Caco-2 (cell line): Measurements from ENCODE around the gene PDLIM1. TPM values are rescaled to one million over a fixed set of nuclear protein-coding genes. Genes with fewer than 3 reads are reported as not detected.
A peak's percentile ranks its signal among the peaks of the same experiment; 100 is the strongest.

Source experiments
- BruUV-seq: library from RNA; stranded (reverse); fragments of 400-500 nt; replicated peaks from 2 replicates; lab custom pipeline; 2021; lab: Mats Ljungman, UMichigan
- CTCF ChIA-PET: fragments of 300-600 bp; sonication (Branson Sonifier 250); formaldehyde crosslinking; loops from one replicate; lab custom pipeline; 2022; ENCODE audit warnings: antibody characterized with exemption; lab: Charles Lee
- POLR2A ChIA-PET: fragments of 300-600 bp; sonication (Branson Sonifier 250); formaldehyde crosslinking; loops from one replicate; lab custom pipeline; 2022; ENCODE audit warnings: antibody characterized with exemption; lab: Charles Lee
- DNase-seq, 2 experiments: peaks; one replicate each; pipeline versions ENCODE4 v3.0.0 to v3.0.0-alpha.2; 2020 to 2022
- H3K27me3 ChIP-seq: replicated peaks from 2 replicates; pipeline ENCODE4 v1.6.0; 2011; ENCODE audit warnings: low read length; ENCODE audit not compliant: control insufficient read depth, insufficient read depth
- H3K36me3 ChIP-seq: 2 replicates; pipeline ENCODE4 v1.5.1; 2011; ENCODE audit warnings: low read length; ENCODE audit not compliant: control insufficient read depth, insufficient read depth
- H3K4me1 ChIP-seq: fragments of 250-450 bp; sonication (Bioruptor Pico); 2 replicates; pipeline ENCODE4 v1.5.1; 2020; ENCODE audit warnings: mild to moderate bottlenecking
- H3K4me3 ChIP-seq: 2 replicates; pipeline ENCODE4 v1.5.1; 2011; ENCODE audit warnings: low read depth, mild to moderate bottlenecking, control low read depth, low read length
- H3K9me3 ChIP-seq: fragments of 250-450 bp; sonication (Bioruptor Pico); 2 replicates; pipeline ENCODE4 v1.5.1; 2020; ENCODE audit warnings: mild to moderate bottlenecking, moderate library complexity
- H3K27ac Mint-ChIP-seq: one replicate; pipeline ENCODE4 v1.8.0; 2022; ENCODE audit warnings: mixed read lengths; ENCODE audit not compliant: unreplicated experiment
- H3K27me3 Mint-ChIP-seq: one replicate; pipeline ENCODE4 v1.8.0; 2022; ENCODE audit warnings: mixed read lengths; ENCODE audit not compliant: insufficient read depth, unreplicated experiment
- H3K36me3 Mint-ChIP-seq: one replicate; pipeline ENCODE4 v1.8.0; 2022; ENCODE audit warnings: mild to moderate bottlenecking, mixed read lengths; ENCODE audit not compliant: insufficient read depth, unreplicated experiment
- H3K4me1 Mint-ChIP-seq: one replicate; pipeline ENCODE4 v1.8.0; 2022; ENCODE audit warnings: low read depth, mixed read lengths; ENCODE audit not compliant: unreplicated experiment
- H3K4me3 Mint-ChIP-seq: one replicate; pipeline ENCODE4 v1.8.0; 2022; ENCODE audit warnings: mild to moderate bottlenecking, moderate library complexity, mixed read lengths; ENCODE audit not compliant: unreplicated experiment
- H3K9me3 Mint-ChIP-seq: one replicate; pipeline ENCODE4 v1.8.0; 2022; ENCODE audit warnings: mixed read lengths; ENCODE audit not compliant: unreplicated experiment
- intact Hi-C: fragments of 100-400 bp; cut with micrococcal nuclease; formaldehyde crosslinking; loops from one replicate; pipeline ENCODE4 v1.10.0; 2022; ENCODE audit not compliant: unreplicated experiment
- total RNA-seq: library from RNA; stranded (reverse); gene quantifications from 2 replicates; pipeline ENCODE4 v1.2.3, GENCODE V29; 2022
- TF ChIP-seq, protein P1 (sequence below), 2 experiments: fragments of 200-600 bp in 1 of 2; IDR thresholded peaks; 1 replicate in 1 of 2; 2 replicates in 1 of 2; pipeline versions ENCODE4 v1.5.1 to v1.8.0; 2011 to 2022; ENCODE audit warnings: antibody characterized with exemption in 1 of 2, control low read depth in 1 of 2, inconsistent platforms in 1 of 2, low read depth in 1 of 2, low read length in 1 of 2, mild to moderate bottlenecking in 1 of 2, moderate library complexity in 1 of 2; ENCODE audit not compliant: insufficient read depth in 1 of 2, severe bottlenecking in 1 of 2, unreplicated experiment in 1 of 2

The PDLIM1 gene
- total RNA-seq, 1 experiment from 2014 or later, result 506 TPM

- peaks cover 25% of the 10 kb centered on the region for H3K4me1 ChIP-seq
- no peaks in the 10 kb centered on the region for H3K27me3 ChIP-seq
- ChIA-PET CTCF (interaction anchor here (1.0 to 4.2 kb wide), 9 partner anchors 18 to 117 kb away, joined by 3 to 64 read pairs (median 5); no protein-coding TSS in a partner anchor), POLR2A (interaction anchor here (0.8 to 1.2 kb wide), 2 partner anchors 20 to 100 kb away, joined by 3 to 6 read pairs; no protein-coding TSS in a partner anchor)
- TF ChIP-seq, protein P1, sequence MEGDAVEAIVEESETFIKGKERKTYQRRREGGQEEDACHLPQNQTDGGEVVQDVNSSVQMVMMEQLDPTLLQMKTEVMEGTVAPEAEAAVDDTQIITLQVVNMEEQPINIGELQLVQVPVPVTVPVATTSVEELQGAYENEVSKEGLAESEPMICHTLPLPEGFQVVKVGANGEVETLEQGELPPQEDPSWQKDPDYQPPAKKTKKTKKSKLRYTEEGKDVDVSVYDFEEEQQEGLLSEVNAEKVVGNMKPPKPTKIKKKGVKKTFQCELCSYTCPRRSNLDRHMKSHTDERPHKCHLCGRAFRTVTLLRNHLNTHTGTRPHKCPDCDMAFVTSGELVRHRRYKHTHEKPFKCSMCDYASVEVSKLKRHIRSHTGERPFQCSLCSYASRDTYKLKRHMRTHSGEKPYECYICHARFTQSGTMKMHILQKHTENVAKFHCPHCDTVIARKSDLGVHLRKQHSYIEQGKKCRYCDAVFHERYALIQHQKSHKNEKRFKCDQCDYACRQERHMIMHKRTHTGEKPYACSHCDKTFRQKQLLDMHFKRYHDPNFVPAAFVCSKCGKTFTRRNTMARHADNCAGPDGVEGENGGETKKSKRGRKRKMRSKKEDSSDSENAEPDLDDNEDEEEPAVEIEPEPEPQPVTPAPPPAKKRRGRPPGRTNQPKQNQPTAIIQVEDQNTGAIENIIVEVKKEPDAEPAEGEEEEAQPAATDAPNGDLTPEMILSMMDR (IDR thresholded peaks at IDR 0.05; ENCODE audit: insufficient read depth in 1 of 2, low read depth in 1 of 2, low read length in 1 of 2, severe bottlenecking in 1 of 2, unreplicated experiment in 1 of 2), result peak; percentile 77 to 90
- H3K4me3 ChIP-seq, result no peak overlapping the region
- peaks cover 29% of the 10 kb centered on the region for H3K4me1 Mint-ChIP-seq
- peaks cover 8% of the 10 kb centered on the region for H3K36me3 ChIP-seq
- peak; percentile 74 to 82 for DNase-seq
- peak overlapping the region; percentile 7 for H3K27ac Mint-ChIP-seq
- H3K27me3 Mint-ChIP-seq, result no peaks in the 10 kb centered on the region
- H3K9me3 Mint-ChIP-seq, result no peaks in the 10 kb centered on the region
- intact Hi-C loops, result loop anchor here (1.0 to 5.0 kb wide), 5 partner anchors 14 to 356 kb away; no protein-coding TSS in a partner anchor
- peaks cover 98% of the 10 kb centered on the region for H3K36me3 Mint-ChIP-seq
- H3K4me3 Mint-ChIP-seq, result no peak overlapping the region
- BruUV-seq, result no TSS peak
- H3K9me3 ChIP-seq, result no peaks in the 10 kb centered on the region
These were observed 44.2 kb downstream of the PDLIM1 start for GRCh38 chr10:95246582-95247051.

- no peaks in the 10 kb centered on the region for H3K27me3 ChIP-seq
- Mint-ChIP-seq H3K27ac (no peak overlapping the region), H3K4me1 (peaks cover 29% of the 10 kb centered on the region), H3K27me3 (no peaks in the 10 kb centered on the region), H3K4me3 (no peak overlapping the region), H3K9me3 (no peaks in the 10 kb centered on the region), H3K36me3 (peaks cover 98% of the 10 kb centered on the region)
- H3K9me3 ChIP-seq, result no peaks in the 10 kb centered on the region
- H3K4me1 ChIP-seq, result peaks cover 25% of the 10 kb centered on the region
- BruUV-seq, result no TSS peak
- H3K36me3 ChIP-seq, result peaks cover 12% of the 10 kb centered on the region
- no peak for DNase-seq
- TF ChIP-seq, protein P1 (IDR thresholded peaks at IDR 0.05; ENCODE audit: insufficient read depth in 1 of 2, low read depth in 1 of 2, low read length in 1 of 2, severe bottlenecking in 1 of 2, unreplicated experiment in 1 of 2), result no peak
- CTCF ChIA-PET, result interaction anchor here (0.6 to 4.2 kb wide), 6 partner anchors 44 to 121 kb away, joined by 3 to 64 read pairs (median 5); no protein-coding TSS in a partner anchor
- POLR2A ChIA-PET, result interaction anchor here (0.6 to 0.8 kb wide), 2 partner anchors 102 to 1368 kb away, joined by 3 to 6 read pairs; no protein-coding TSS in a partner anchor
- no peak overlapping the region for H3K4me3 ChIP-seq
- intact Hi-C loops, result loop anchor here (1.0 to 5.0 kb wide), 5 partner anchors 15 to 357 kb away; no protein-coding TSS in a partner anchor
These were observed 45.3 kb downstream of the PDLIM1 start for GRCh38 chr10:95245425-95246055.

- H3K9me3 Mint-ChIP-seq, result no peaks in the 10 kb centered on the region
- intact Hi-C loops, result loop anchor here (5.0 kb wide), 1 partner anchor 282 kb away; no protein-coding TSS in a partner anchor
- H3K27me3 Mint-ChIP-seq, result no peaks in the 10 kb centered on the region
- Histone ChIP-seq H3K36me3 (peaks cover 14% of the 10 kb centered on the region), H3K9me3 (no peaks in the 10 kb centered on the region), H3K4me1 (peaks cover 24% of the 10 kb centered on the region), H3K4me3 (no peak overlapping the region), H3K27me3 (no peaks in the 10 kb centered on the region)
- peaks cover 22% of the 10 kb centered on the region for H3K4me1 Mint-ChIP-seq
- TF ChIP-seq, protein P1 (IDR thresholded peaks at IDR 0.05; ENCODE audit: insufficient read depth in 1 of 2, low read depth in 1 of 2, low read length in 1 of 2, severe bottlenecking in 1 of 2, unreplicated experiment in 1 of 2), result no peak
- ChIA-PET CTCF (interaction anchor here (0.6 to 2.5 kb wide), 5 partner anchors 10 to 148 kb away, joined by 4 to 21 read pairs (median 6); no protein-coding TSS in a partner anchor), POLR2A (no interaction called here)
- no TSS peak for BruUV-seq
- no peak for DNase-seq
- no peak overlapping the region for H3K4me3 Mint-ChIP-seq
- peaks cover 98% of the 10 kb centered on the region for H3K36me3 Mint-ChIP-seq
- H3K27ac Mint-ChIP-seq, result peak overlapping the region; percentile 50
These were observed 46.7 kb downstream of the PDLIM1 start for GRCh38 chr10:95244152-95244551.
